ENCODE measurements around the gene SH2D3A. TPM values are rescaled to one million over a fixed set of nuclear protein-coding genes. Genes with fewer than 3 reads are reported as not detected.
A peak's percentile ranks its signal among the peaks of the same experiment; 100 is the strongest.

The SH2D3A gene
- total and polyA plus RNA-seq, 2 donors (not counting 1 experiment from before 2014, with no cell fraction given), result not detected

DNA sequence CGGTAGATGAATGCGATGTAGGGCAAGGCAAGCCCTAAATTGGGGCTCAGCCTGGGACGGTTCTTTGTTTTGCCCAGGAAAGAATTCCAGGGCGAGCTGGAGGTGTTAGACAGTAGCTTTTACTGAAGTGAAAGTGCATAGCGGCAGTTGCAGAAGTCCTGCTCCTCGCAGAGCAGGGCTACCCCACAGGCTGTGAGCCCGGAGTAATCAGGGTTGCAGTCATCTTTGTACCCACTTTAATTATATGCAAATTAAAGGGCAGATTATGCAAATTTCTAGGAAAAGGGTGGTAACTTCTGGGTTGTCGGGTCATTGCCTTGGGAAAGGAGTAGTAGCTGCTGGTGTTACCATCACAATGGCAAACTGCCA is 35.8 kb upstream of the SH2D3A start:
- Histone ChIP-seq H3K4me2 (ENCODE audit: extremely low read depth, insufficient read depth, low read length) (no peak overlapping the region), H3K27ac (ENCODE audit: insufficient read depth, low read length) (no peak overlapping the region), H3K4me1 (ENCODE audit: control insufficient read depth, extremely low read depth, insufficient read depth, low read length) (no peaks in the 10 kb centered on the region), H4K20me1 (ENCODE audit: control insufficient read depth, extremely low read depth, insufficient read depth, low read length) (no peaks in the 10 kb centered on the region), H3K79me2 (ENCODE audit: control insufficient read depth, insufficient read depth, low read length) (no peaks in the 10 kb centered on the region), H2AFZ (ENCODE audit: low read length) (no peak overlapping the region), H3K9ac (ENCODE audit: insufficient read depth, low read length) (no peak overlapping the region), H3K9me3 (ENCODE audit: control insufficient read depth, insufficient read depth, low read depth, low read length) (no peaks in the 10 kb centered on the region), H3K4me3 (replicated peaks in 1 of 4; ENCODE audit: control extremely low read depth in 1 of 4, insufficient read depth in 1 of 4, low read depth in 3 of 4, low read length in 4 of 4) (no peak overlapping the region), H3K27me3 (ENCODE audit: control insufficient read depth, insufficient read depth, low read length) (no peaks in the 10 kb centered on the region), H3K36me3 (ENCODE audit: control insufficient read depth, insufficient read depth, low read length) (no peaks in the 10 kb centered on the region)
- DNase-seq (ENCODE audit: low read depth in 2 of 2), result no peak
- TF ChIP-seq EZH2 (IDR thresholded peaks at IDR 0.05; ENCODE audit: low read length, missing control alignments), result no peak
- TF ChIP-seq, protein P1, sequence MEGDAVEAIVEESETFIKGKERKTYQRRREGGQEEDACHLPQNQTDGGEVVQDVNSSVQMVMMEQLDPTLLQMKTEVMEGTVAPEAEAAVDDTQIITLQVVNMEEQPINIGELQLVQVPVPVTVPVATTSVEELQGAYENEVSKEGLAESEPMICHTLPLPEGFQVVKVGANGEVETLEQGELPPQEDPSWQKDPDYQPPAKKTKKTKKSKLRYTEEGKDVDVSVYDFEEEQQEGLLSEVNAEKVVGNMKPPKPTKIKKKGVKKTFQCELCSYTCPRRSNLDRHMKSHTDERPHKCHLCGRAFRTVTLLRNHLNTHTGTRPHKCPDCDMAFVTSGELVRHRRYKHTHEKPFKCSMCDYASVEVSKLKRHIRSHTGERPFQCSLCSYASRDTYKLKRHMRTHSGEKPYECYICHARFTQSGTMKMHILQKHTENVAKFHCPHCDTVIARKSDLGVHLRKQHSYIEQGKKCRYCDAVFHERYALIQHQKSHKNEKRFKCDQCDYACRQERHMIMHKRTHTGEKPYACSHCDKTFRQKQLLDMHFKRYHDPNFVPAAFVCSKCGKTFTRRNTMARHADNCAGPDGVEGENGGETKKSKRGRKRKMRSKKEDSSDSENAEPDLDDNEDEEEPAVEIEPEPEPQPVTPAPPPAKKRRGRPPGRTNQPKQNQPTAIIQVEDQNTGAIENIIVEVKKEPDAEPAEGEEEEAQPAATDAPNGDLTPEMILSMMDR (conservative IDR thresholded peaks at IDR 0.05 in 1 of 2, IDR thresholded peaks at IDR 0.05 in 1 of 2; ENCODE audit: low read depth in 1 of 2, low read length in 2 of 2), result no peak

DNA sequence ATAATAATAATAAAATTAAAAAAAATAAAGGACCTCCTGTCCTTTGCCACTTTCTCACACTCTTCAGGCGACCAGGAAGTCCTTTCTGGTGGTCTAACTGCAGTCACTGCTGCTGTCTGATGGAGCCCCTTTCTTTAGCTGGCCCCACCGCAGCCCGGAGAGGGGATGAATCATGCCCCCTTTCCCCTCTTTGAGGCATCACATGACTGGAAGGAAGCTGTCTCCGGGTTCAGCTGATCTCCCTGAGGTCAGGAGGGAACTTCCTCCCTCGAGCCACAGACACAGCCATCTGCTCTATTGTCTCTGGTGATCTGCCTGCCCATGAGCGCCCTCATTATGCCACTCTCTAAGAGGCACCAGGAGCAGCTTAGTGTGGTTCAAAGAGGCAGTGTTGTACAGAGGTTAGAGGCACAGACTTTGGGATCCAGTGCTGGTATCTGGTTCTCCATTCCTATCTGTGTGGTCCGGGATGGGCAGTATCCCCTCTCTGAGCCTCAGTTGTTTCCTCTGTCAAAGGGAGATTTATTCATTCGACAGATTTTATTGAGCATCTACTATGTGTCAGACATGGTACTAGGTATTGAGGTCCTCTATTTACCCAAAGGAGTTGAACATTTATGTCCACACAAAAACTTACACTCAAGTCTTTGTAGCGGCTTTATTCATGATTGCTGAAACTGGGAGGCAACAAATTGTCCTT is 35.3 kb upstream of the SH2D3A start:
- TF ChIP-seq EZH2 (IDR thresholded peaks at IDR 0.05; ENCODE audit: low read length, missing control alignments), result no peak
- TF ChIP-seq, protein P1 (conservative IDR thresholded peaks at IDR 0.05 in 1 of 2, IDR thresholded peaks at IDR 0.05 in 1 of 2; ENCODE audit: low read depth in 1 of 2, low read length in 2 of 2), result no peak
- no peaks in the 10 kb centered on the region for H3K4me1 ChIP-seq (ENCODE audit: control insufficient read depth, extremely low read depth, insufficient read depth, low read length)
- no peaks in the 10 kb centered on the region for H3K27me3 ChIP-seq (ENCODE audit: control insufficient read depth, insufficient read depth, low read length)
- DNase-seq (ENCODE audit: low read depth in 2 of 2), result no peak
- H3K4me2 ChIP-seq (ENCODE audit: extremely low read depth, insufficient read depth, low read length), result no peak overlapping the region
- H3K27ac ChIP-seq (ENCODE audit: insufficient read depth, low read length), result no peak overlapping the region
- H3K36me3 ChIP-seq (ENCODE audit: control insufficient read depth, insufficient read depth, low read length), result no peaks in the 10 kb centered on the region
- H2AFZ ChIP-seq (ENCODE audit: low read length), result no peak overlapping the region
- no peaks in the 10 kb centered on the region for H4K20me1 ChIP-seq (ENCODE audit: control insufficient read depth, extremely low read depth, insufficient read depth, low read length)
- no peak overlapping the region for H3K9ac ChIP-seq (ENCODE audit: insufficient read depth, low read length)
- H3K9me3 ChIP-seq (ENCODE audit: control insufficient read depth, insufficient read depth, low read depth, low read length), result no peaks in the 10 kb centered on the region
- no peaks in the 10 kb centered on the region for H3K79me2 ChIP-seq (ENCODE audit: control insufficient read depth, insufficient read depth, low read length)
- H3K4me3 ChIP-seq (replicated peaks in 1 of 4; ENCODE audit: control extremely low read depth in 1 of 4, insufficient read depth in 1 of 4, low read depth in 3 of 4, low read length in 4 of 4), result no peak overlapping the region

DNA sequence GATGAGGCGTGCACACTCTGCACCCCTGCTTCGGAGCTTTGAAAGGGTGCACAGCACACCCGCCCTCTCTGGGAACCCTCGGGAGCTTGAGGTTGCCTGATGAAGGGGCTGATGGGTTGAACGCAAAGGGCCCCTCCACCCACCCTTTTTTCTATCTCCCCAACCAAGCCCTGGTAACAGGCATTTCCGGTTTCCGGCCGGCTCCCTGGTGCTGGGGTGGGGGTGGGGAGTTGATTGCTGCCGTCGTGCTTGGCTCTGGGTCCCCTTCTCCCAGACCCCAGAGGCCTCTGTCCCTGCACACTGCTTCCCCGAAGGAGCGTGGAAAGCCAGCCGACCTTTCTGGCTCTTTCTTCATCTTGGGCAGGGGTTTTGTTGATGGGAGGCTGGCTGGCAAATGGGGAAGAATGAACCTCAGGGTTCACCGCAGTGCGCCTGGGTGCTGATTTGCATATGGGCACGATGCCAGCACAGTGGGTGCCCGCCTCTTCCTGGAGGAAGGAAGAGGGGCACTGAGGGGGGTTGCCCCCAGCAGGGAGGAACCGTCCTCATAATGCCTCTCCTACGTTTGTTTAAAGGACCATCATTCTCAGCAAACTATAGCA is 34.4 kb upstream of the SH2D3A start:
- no peaks in the 10 kb centered on the region for H3K79me2 ChIP-seq (ENCODE audit: control insufficient read depth, insufficient read depth, low read length)
- H4K20me1 ChIP-seq (ENCODE audit: control insufficient read depth, extremely low read depth, insufficient read depth, low read length), result no peaks in the 10 kb centered on the region
- H3K27me3 ChIP-seq (ENCODE audit: control insufficient read depth, insufficient read depth, low read length), result no peaks in the 10 kb centered on the region
- no peak overlapping the region for H3K9ac ChIP-seq (ENCODE audit: insufficient read depth, low read length)
- no peak overlapping the region for H2AFZ ChIP-seq (ENCODE audit: low read length)
- H3K4me3 ChIP-seq (replicated peaks in 1 of 4; ENCODE audit: control extremely low read depth in 1 of 4, insufficient read depth in 1 of 4, low read depth in 3 of 4, low read length in 4 of 4), result no peak overlapping the region
- peak in 1 of 2 donors; percentile 12 for DNase-seq (ENCODE audit: low read depth in 2 of 2)
- no peaks in the 10 kb centered on the region for H3K4me1 ChIP-seq (ENCODE audit: control insufficient read depth, extremely low read depth, insufficient read depth, low read length)
- no peaks in the 10 kb centered on the region for H3K9me3 ChIP-seq (ENCODE audit: control insufficient read depth, insufficient read depth, low read depth, low read length)
- no peak overlapping the region for H3K27ac ChIP-seq (ENCODE audit: insufficient read depth, low read length)
- no peak overlapping the region for H3K4me2 ChIP-seq (ENCODE audit: extremely low read depth, insufficient read depth, low read length)
- TF ChIP-seq EZH2 (IDR thresholded peaks at IDR 0.05; ENCODE audit: low read length, missing control alignments), result no peak
- TF ChIP-seq, protein P1 (conservative IDR thresholded peaks at IDR 0.05 in 1 of 2, IDR thresholded peaks at IDR 0.05 in 1 of 2; ENCODE audit: low read depth in 1 of 2, low read length in 2 of 2), result no peak
- H3K36me3 ChIP-seq (ENCODE audit: control insufficient read depth, insufficient read depth, low read length), result no peaks in the 10 kb centered on the region

All from fibroblast of lung (primary cell).